ENCODE data around the gene PCYT1A.

DNA sequence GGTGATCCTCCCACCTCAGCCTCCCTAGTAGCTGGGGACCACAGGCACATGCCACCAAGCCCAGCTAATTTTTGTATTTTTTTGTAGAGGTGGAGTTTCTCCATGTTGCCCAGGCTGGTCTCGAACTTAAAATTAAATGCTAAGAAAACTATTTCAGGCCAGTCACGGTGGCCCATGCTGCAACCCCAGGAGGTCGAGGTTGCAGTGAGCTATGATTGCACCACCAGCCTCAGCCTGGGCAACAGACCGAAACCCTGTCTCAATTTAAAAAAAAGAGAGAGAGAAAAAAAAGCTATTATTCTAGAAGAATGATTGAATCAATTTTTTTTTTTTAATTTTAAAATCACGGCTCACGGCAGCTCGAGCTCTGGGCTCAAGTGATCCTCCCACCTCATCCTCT, 66.5 kb downstream of the PCYT1A start:
- TF ChIP-seq POLR2AphosphoS5 (IDR thresholded peaks at IDR 0.05; ENCODE audit: low read depth, low read length), result no peak
- TF ChIP-seq POLR2A (IDR thresholded peaks at IDR 0.05; ENCODE audit: low read depth, low read length), result no peak
